Caco-2 (cell line): ENCODE data around the gene SIRPB2. TPM values are rescaled to one million over a fixed set of nuclear protein-coding genes. Genes with fewer than 3 reads are reported as not detected.

Source experiments
- BruUV-seq: library from RNA; stranded (reverse); fragments of 400-500 nt; replicated peaks from 2 replicates; lab custom pipeline; 2021; lab: Mats Ljungman, UMichigan
- CTCF ChIA-PET: fragments of 300-600 bp; sonication (Branson Sonifier 250); formaldehyde crosslinking; loops from one replicate; lab custom pipeline; 2022; ENCODE audit warnings: antibody characterized with exemption; lab: Charles Lee
- POLR2A ChIA-PET: fragments of 300-600 bp; sonication (Branson Sonifier 250); formaldehyde crosslinking; loops from one replicate; lab custom pipeline; 2022; ENCODE audit warnings: antibody characterized with exemption; lab: Charles Lee
- DNase-seq, 2 experiments: peaks; one replicate each; pipeline versions ENCODE4 v3.0.0 to v3.0.0-alpha.2; 2020 to 2022
- H3K27me3 ChIP-seq: replicated peaks from 2 replicates; pipeline ENCODE4 v1.6.0; 2011; ENCODE audit warnings: low read length; ENCODE audit not compliant: control insufficient read depth, insufficient read depth
- H3K36me3 ChIP-seq: 2 replicates; pipeline ENCODE4 v1.5.1; 2011; ENCODE audit warnings: low read length; ENCODE audit not compliant: control insufficient read depth, insufficient read depth
- H3K4me1 ChIP-seq: fragments of 250-450 bp; sonication (Bioruptor Pico); 2 replicates; pipeline ENCODE4 v1.5.1; 2020; ENCODE audit warnings: mild to moderate bottlenecking
- H3K4me3 ChIP-seq: 2 replicates; pipeline ENCODE4 v1.5.1; 2011; ENCODE audit warnings: low read depth, mild to moderate bottlenecking, control low read depth, low read length
- H3K9me3 ChIP-seq: fragments of 250-450 bp; sonication (Bioruptor Pico); 2 replicates; pipeline ENCODE4 v1.5.1; 2020; ENCODE audit warnings: mild to moderate bottlenecking, moderate library complexity
- H3K27ac Mint-ChIP-seq: one replicate; pipeline ENCODE4 v1.8.0; 2022; ENCODE audit warnings: mixed read lengths; ENCODE audit not compliant: unreplicated experiment
- H3K27me3 Mint-ChIP-seq: one replicate; pipeline ENCODE4 v1.8.0; 2022; ENCODE audit warnings: mixed read lengths; ENCODE audit not compliant: insufficient read depth, unreplicated experiment
- H3K36me3 Mint-ChIP-seq: one replicate; pipeline ENCODE4 v1.8.0; 2022; ENCODE audit warnings: mild to moderate bottlenecking, mixed read lengths; ENCODE audit not compliant: insufficient read depth, unreplicated experiment
- H3K4me1 Mint-ChIP-seq: one replicate; pipeline ENCODE4 v1.8.0; 2022; ENCODE audit warnings: low read depth, mixed read lengths; ENCODE audit not compliant: unreplicated experiment
- H3K4me3 Mint-ChIP-seq: one replicate; pipeline ENCODE4 v1.8.0; 2022; ENCODE audit warnings: mild to moderate bottlenecking, moderate library complexity, mixed read lengths; ENCODE audit not compliant: unreplicated experiment
- H3K9me3 Mint-ChIP-seq: one replicate; pipeline ENCODE4 v1.8.0; 2022; ENCODE audit warnings: mixed read lengths; ENCODE audit not compliant: unreplicated experiment
- intact Hi-C: fragments of 100-400 bp; cut with micrococcal nuclease; formaldehyde crosslinking; loops from one replicate; pipeline ENCODE4 v1.10.0; 2022; ENCODE audit not compliant: unreplicated experiment
- total RNA-seq: library from RNA; stranded (reverse); gene quantifications from 2 replicates; pipeline ENCODE4 v1.2.3, GENCODE V29; 2022
- TF ChIP-seq, protein P1 (sequence below), 2 experiments: fragments of 200-600 bp in 1 of 2; IDR thresholded peaks; 1 replicate in 1 of 2; 2 replicates in 1 of 2; pipeline versions ENCODE4 v1.5.1 to v1.8.0; 2011 to 2022; ENCODE audit warnings: antibody characterized with exemption in 1 of 2, control low read depth in 1 of 2, inconsistent platforms in 1 of 2, low read depth in 1 of 2, low read length in 1 of 2, mild to moderate bottlenecking in 1 of 2, moderate library complexity in 1 of 2; ENCODE audit not compliant: insufficient read depth in 1 of 2, severe bottlenecking in 1 of 2, unreplicated experiment in 1 of 2

SIRPB2 gene
- total RNA-seq, 1 experiment from 2014 or later = not detected

DNA sequence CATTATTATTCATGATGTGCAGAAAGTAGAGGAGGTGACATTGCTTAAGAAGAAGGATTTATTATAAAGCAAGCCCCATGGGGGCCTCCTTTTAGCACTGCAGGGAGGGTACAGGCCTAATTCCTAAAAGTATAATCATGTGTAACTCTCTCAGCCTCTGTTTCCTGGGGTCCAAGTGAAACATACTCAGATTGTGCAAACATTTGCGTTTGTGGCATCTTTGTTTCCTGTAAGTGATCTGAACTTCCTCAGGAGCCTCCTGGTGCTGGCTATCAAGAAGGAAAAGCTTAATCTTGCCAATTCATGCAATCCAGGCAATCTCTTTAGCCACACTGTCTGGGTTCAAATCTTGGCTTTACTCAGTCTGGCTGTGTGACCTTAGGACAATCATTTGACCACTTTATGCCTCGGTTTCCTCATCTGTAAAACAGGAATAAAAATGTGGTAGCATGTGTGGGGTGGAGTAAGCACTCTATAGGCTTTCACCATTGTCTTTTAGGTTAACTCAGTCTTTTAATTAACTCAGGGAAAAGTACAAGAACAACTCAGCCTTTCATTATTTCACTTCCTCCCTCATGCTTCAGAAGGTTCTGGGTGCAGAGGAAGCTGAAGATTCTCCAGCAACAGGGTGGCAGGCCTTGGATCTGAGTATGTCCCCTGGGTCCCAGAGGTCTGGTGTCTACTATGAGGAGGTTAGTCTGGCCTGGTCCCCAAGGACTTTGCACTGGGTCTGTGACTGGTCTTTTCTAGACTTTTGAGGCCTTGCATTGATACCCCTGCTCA, 831 bp upstream of the SIRPB2 start:
- POLR2A ChIA-PET = no interaction called here
- peaks cover 9% of the 10 kb centered on the region for H3K9me3 Mint-ChIP-seq
- no peaks in the 10 kb centered on the region for H3K4me1 Mint-ChIP-seq
- H3K27ac Mint-ChIP-seq = no peak overlapping the region
- DNase-seq = no peak
- no peaks in the 10 kb centered on the region; the same call in 1 of the 2 replicates for H3K9me3 ChIP-seq
- H3K4me3 Mint-ChIP-seq = no peak overlapping the region
- H3K27me3 ChIP-seq = no peaks in the 10 kb centered on the region; the same call in 1 of the 2 replicates
- H3K4me3 ChIP-seq = no peak overlapping the region
- TF ChIP-seq, protein P1, sequence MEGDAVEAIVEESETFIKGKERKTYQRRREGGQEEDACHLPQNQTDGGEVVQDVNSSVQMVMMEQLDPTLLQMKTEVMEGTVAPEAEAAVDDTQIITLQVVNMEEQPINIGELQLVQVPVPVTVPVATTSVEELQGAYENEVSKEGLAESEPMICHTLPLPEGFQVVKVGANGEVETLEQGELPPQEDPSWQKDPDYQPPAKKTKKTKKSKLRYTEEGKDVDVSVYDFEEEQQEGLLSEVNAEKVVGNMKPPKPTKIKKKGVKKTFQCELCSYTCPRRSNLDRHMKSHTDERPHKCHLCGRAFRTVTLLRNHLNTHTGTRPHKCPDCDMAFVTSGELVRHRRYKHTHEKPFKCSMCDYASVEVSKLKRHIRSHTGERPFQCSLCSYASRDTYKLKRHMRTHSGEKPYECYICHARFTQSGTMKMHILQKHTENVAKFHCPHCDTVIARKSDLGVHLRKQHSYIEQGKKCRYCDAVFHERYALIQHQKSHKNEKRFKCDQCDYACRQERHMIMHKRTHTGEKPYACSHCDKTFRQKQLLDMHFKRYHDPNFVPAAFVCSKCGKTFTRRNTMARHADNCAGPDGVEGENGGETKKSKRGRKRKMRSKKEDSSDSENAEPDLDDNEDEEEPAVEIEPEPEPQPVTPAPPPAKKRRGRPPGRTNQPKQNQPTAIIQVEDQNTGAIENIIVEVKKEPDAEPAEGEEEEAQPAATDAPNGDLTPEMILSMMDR (IDR thresholded peaks at IDR 0.05; ENCODE audit: insufficient read depth in 1 of 2, low read depth in 1 of 2, low read length in 1 of 2, severe bottlenecking in 1 of 2, unreplicated experiment in 1 of 2) = no peak
- intact Hi-C loops = no loop called here
- no peaks in the 10 kb centered on the region for H3K36me3 ChIP-seq
- CTCF ChIA-PET = no interaction called here
- no peaks in the 10 kb centered on the region for H3K36me3 Mint-ChIP-seq
- H3K27me3 Mint-ChIP-seq = peaks cover 27% of the 10 kb centered on the region
- H3K4me1 ChIP-seq = no peaks in the 10 kb centered on the region
- no TSS peak for BruUV-seq

DNA sequence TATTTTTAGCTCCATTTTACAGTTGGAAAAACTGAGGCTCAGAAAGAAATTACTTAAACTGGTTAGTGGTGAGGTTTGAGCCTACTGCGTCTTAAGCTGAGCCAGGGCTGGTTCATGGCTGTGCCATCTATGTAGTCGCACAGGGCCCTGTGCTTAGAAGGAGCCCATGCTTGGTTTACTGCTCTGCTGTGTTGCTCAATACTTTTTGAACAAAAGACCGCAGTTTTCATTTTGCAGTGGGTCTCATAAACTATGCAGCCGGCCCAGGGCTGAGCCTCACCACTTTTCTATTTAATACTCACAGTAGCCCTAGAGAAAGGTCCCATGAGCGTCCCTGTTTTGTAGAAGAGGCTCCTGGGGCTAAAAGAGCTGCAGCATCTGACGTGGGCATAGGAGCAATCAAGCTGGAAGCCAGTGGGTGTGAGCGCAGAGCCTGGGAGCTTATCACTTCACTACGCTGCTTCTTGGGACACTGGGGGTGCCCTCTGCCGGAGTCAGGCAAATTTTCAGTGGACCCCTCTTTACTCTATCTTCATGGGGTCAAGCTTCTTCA, 501 bp downstream of the SIRPB2 start:
- no TSS peak for BruUV-seq
- ChIA-PET POLR2A (no interaction called here), CTCF (interaction anchor here (2.1 kb wide), 1 partner anchor 13 kb away, joined by 8 read pairs; no protein-coding TSS in a partner anchor)
- Mint-ChIP-seq H3K4me1 (no peaks in the 10 kb centered on the region), H3K36me3 (no peaks in the 10 kb centered on the region), H3K27me3 (peaks cover 22% of the 10 kb centered on the region), H3K4me3 (no peak overlapping the region), H3K9me3 (no peaks in the 10 kb centered on the region), H3K27ac (no peak overlapping the region)
- H3K9me3 ChIP-seq = no peaks in the 10 kb centered on the region; the same call in 1 of the 2 replicates
- no peak overlapping the region for H3K4me3 ChIP-seq
- H3K27me3 ChIP-seq = no peaks in the 10 kb centered on the region; the same call in 1 of the 2 replicates
- TF ChIP-seq, protein P1 (IDR thresholded peaks at IDR 0.05; ENCODE audit: insufficient read depth in 1 of 2, low read depth in 1 of 2, low read length in 1 of 2, severe bottlenecking in 1 of 2, unreplicated experiment in 1 of 2) = no peak
- H3K4me1 ChIP-seq = no peaks in the 10 kb centered on the region
- no peaks in the 10 kb centered on the region for H3K36me3 ChIP-seq
- DNase-seq = no peak
- intact Hi-C loops = no loop called here

DNA sequence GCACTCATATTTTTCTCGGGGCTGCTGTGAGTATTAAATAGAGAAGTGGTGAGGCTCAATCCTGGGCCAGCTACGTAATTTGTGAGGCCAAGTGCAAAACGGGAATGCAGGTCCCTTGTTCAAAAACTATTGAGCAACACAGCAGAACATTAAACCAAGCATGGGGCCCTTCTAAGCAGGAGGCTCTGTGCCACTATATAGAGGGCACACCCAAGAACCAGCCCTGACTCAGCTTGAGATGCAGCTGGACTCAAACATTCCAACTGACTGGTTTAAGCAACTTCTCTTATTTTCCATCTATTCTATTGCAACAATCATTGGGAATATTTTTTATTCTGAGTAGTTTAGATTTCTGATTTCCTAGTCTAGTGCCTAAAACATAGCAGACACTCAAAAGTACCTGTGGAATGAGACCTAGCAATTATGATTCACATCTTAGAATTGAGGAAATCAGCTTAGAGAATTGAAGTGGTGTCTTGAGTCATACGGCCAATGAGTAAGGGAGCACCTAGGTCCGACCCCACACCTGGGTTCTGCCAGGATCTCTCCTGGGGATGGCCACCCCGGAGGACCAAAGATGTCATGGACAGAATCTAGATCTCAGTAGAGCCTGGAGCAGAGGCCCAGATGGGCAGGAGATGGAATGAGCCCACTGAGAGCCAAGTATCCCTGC, 1.3 kb downstream of the SIRPB2 start:
- Histone ChIP-seq H3K36me3 (no peaks in the 10 kb centered on the region), H3K4me1 (no peaks in the 10 kb centered on the region), H3K27me3 (no peaks in the 10 kb centered on the region; the same call in 1 of the 2 replicates), H3K9me3 (no peaks in the 10 kb centered on the region; the same call in 1 of the 2 replicates), H3K4me3 (no peak overlapping the region)
- H3K4me3 Mint-ChIP-seq = no peak overlapping the region
- BruUV-seq = no TSS peak
- intact Hi-C loops = no loop called here
- POLR2A ChIA-PET = no interaction called here
- no peak overlapping the region for H3K27ac Mint-ChIP-seq
- DNase-seq = no peak
- peaks cover 23% of the 10 kb centered on the region for H3K27me3 Mint-ChIP-seq
- H3K36me3 Mint-ChIP-seq = no peaks in the 10 kb centered on the region
- TF ChIP-seq, protein P1 (IDR thresholded peaks at IDR 0.05; ENCODE audit: insufficient read depth in 1 of 2, low read depth in 1 of 2, low read length in 1 of 2, severe bottlenecking in 1 of 2, unreplicated experiment in 1 of 2) = no peak
- CTCF ChIA-PET = interaction anchor here (2.1 kb wide), 1 partner anchor 14 kb away, joined by 8 read pairs; no protein-coding TSS in a partner anchor
- H3K4me1 Mint-ChIP-seq = no peaks in the 10 kb centered on the region
- no peaks in the 10 kb centered on the region for H3K9me3 Mint-ChIP-seq
